ENCODE data around the gene ZFYVE27.

DNA sequence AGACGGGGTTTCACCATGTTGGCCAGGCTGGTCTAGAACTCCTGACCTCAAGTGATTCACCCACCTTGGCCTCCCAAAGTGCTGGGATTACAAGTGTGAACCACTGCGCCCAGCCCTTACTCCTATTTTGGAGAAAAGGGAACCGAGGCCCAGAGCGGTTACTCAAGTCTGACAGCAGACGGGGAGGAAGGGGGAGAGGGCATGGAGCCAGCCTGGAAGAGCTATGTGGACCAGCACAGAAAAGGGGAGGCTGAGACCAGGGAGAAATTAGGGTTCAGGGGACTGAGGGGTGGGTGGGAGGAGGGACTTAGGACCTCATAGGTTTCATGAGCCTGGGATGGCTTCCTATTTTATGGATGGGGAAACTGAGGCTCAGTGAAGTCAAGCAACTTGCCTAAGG is 33.3 kb downstream of the ZFYVE27 start:
- no peak for TF ChIP-seq POLR2A (IDR thresholded peaks at IDR 0.05)
- no peak for TF ChIP-seq CTCF (IDR thresholded peaks at IDR 0.05)

All from body of pancreas (tissue), 4 donors.